Measurements from ENCODE around the gene GABPB2. TPM values are rescaled to one million over a fixed set of nuclear protein-coding genes. Genes with fewer than 3 reads are reported as not detected.
A peak's percentile ranks its signal among the peaks of the same experiment; 100 is the strongest.

GABPB2 gene
- total and polyA plus RNA-seq, 2 of the 13 experiments (the other 11 are each of a cell fraction or from before 2014, with no cell fraction given): 0.09 TPM; not detected in 1

GRCh38 chr1:151069103-151069486 is 1.5 kb upstream of the GABPB2 start (continued):
- no peak for TF ChIP-seq TCF12 (IDR thresholded peaks at IDR 0.05)
- no peak for TF ChIP-seq TCF12 (CRISPR knock-in tag; IDR thresholded peaks at IDR 0.05)
- TF ChIP-seq JUNB (CRISPR knock-in tag; IDR thresholded peaks at IDR 0.05; ENCODE audit: borderline replicate concordance): no peak
- no peak for TF ChIP-seq ZNF343 (CRISPR knock-in tag; IDR thresholded peaks at IDR 0.05)
- TF ChIP-seq ZNF724P (CRISPR knock-in tag; IDR thresholded peaks at IDR 0.05; ENCODE audit: borderline replicate concordance): no peak
- no peak for TF ChIP-seq ZMAT3 (CRISPR knock-in tag; conservative IDR thresholded peaks at IDR 0.05)
- no peak for TF ChIP-seq ZFP36L2 (CRISPR knock-in tag; IDR thresholded peaks at IDR 0.05)
- no peak for TF ChIP-seq ZNF7 (CRISPR knock-in tag; IDR thresholded peaks at IDR 0.05)
- TF ChIP-seq ZFP36 (IDR thresholded peaks at IDR 0.05; ENCODE audit: borderline replicate concordance, low read depth, low read length, partially characterized antibody): no peak
- TF ChIP-seq TSC22D2 (CRISPR knock-in tag; IDR thresholded peaks at IDR 0.05; ENCODE audit: borderline replicate concordance): no peak
- TF ChIP-seq TIGD3 (CRISPR knock-in tag; IDR thresholded peaks at IDR 0.05; ENCODE audit: borderline replicate concordance): no peak
- TF ChIP-seq ZNF616 (CRISPR knock-in tag; IDR thresholded peaks at IDR 0.05; ENCODE audit: low read depth): no peak
- TF ChIP-seq ZFP82 (CRISPR knock-in tag; IDR thresholded peaks at IDR 0.05; ENCODE audit: borderline replicate concordance): no peak
- no peak for TF ChIP-seq CREB1 (IDR thresholded peaks at IDR 0.05)
- TF ChIP-seq CREB1 (CRISPR knock-in tag; IDR thresholded peaks at IDR 0.05): no peak

- DNase-seq (ENCODE audit: low spot score) (no peak), ATAC-seq (peak; percentile 18; the same call in 2 of the 3 replicates), FAIRE-seq (no peak)
- Histone ChIP-seq H3K9ac (ENCODE audit: insufficient read depth, low read depth, low read length) (no peak overlapping the region), H3K27me3 (ENCODE audit: control insufficient read depth in 1 of 2, insufficient read depth in 2 of 2, low read length in 2 of 2) (no peaks in the 10 kb centered on the region), H3K4me1 (ENCODE audit: insufficient read depth, low read length) (peaks cover 25% of the 10 kb centered on the region), H2AFZ (ENCODE audit: low read length) (no peak overlapping the region), H3K79me2 (ENCODE audit: insufficient read depth, low read length) (no peaks in the 10 kb centered on the region), H3K36me3 (replicated peaks in 1 of 2; ENCODE audit: control insufficient read depth in 1 of 2, insufficient read depth in 2 of 2, low read length in 2 of 2) (no peaks in the 10 kb centered on the region), H3K27ac (ENCODE audit: extremely low read length, insufficient read depth, low read length) (no peak overlapping the region), H3K9me3 (ENCODE audit: low read length) (no peaks in the 10 kb centered on the region), H4K20me1 (ENCODE audit: insufficient read depth, low read length) (no peaks in the 10 kb centered on the region), H3K4me2 (ENCODE audit: low read depth, low read length) (no peak overlapping the region), H3K4me3 (replicated peaks in 1 of 3; ENCODE audit: insufficient read depth in 1 of 3, low read depth in 2 of 3, low read length in 3 of 3) (no peak overlapping the region)
- POLR2A ChIA-PET: no interaction called here
- 24% methylated on average over 12 of the region's 13 CpGs for WGBS (ENCODE audit: low lambda C conversion rate)
- intact Hi-C loops (cut with micrococcal nuclease; ENCODE audit: unreplicated experiment) (no loop called here), in situ Hi-C loops (cut with HindIII; ENCODE audit: extremely low pct_ligation_motif_present, low pct_unique_long_range_greater_than_20kb) (no loop called here)
- CTCF ChIA-PET (ENCODE audit: low intra/inter-chr PET ratio, low total read pairs): no interaction called here
- BruUV-seq (replicated peaks): no TSS peak
- 0 out of 2 replicates have a peak, but pooled peaks have one; percentile 7 for TF ChIP-seq STAG1 (CRISPR knock-in tag; IDR thresholded peaks at IDR 0.05)
- no peak for TF ChIP-seq ATF5 (CRISPR knock-in tag; IDR thresholded peaks at IDR 0.05; ENCODE audit: low read depth)
- no peak for TF ChIP-seq ZNF841 (CRISPR knock-in tag; IDR thresholded peaks at IDR 0.05; ENCODE audit: borderline replicate concordance)
- TF ChIP-seq MYPOP (CRISPR knock-in tag; IDR thresholded peaks at IDR 0.05): no peak
- peak; percentile 28; the same call in 1 of the 2 replicates for TF ChIP-seq CTCF (CRISPR knock-in tag; IDR thresholded peaks at IDR 0.05)
Observed at GRCh38 chr1:151072224-151072623, 1.7 kb downstream of the GABPB2 start.
